OCI-M1 (cell line): ENCODE results near the gene LIN7C.
"Not testable (repeated sequence)": the region's sequence is repeated elsewhere in the genome, so short reads cannot be mapped to it uniquely, and the experiment has no call there.

Experiments
- DNase-seq: peaks from one replicate; lab custom pipeline; 2025; lab: John Stamatoyannopoulos, UW

LIN7C gene

DNA sequence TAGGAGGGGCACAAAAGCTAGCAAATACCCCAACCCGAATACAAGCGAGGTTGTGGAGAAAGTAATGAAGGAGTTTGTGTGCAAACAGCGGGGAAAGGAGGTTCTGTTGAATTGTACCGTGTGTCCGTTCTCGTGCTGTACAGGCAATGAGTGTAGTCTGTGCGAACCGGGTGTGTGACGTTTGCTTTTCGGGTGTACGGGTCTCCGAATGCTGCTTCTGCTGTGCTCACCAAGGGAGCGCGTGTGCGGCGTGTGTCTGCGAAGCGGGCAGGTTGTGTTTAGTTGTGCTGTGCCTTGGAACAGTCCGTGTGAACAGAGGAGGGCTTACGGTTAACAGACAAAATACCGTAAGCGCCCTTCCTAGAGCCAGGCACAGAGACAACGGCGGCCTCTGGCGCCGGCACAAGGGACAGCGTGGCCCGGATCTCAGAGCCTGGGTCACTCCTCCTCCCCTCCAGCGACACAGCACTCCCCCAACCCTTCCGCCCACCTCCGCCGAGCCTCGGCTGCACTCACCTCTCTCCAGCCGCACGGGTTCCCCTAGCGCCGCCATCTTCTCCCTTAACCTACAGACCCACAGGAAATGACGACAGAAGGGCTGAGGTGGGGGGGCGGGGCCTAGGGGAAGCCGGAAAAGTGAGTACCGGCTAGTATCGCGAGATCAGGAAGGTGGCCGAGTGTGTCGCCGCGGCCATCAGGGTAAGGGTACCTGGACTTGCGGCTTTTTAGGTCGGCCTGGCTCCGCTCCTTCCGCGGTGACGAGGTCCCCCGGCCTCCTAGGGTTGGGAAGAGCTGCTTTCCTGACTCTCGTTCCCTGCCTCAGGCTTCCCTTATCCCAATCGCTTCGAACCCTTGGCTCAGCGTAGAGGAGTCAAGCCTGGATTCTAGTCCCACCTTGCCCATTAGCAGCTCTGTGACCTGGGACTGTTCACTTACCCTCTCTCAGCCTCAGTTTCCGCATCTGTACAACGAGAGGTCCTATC lies at the start of gene LIN7C:
Gene LIN7C, minus strand, starts transcription at position 570 of the 983 bp plus-strand sequence. Its CDS starts 17 bp downstream, at position 553.
- peak; percentile 94 for DNase-seq

GRCh38 chr11:27555264-27555663 lies 48.7 kb upstream of the LIN7C start:
- DNase-seq: no peak

- no peak for DNase-seq
These were observed 46.6 kb upstream of the LIN7C start for GRCh38 chr11:27553186-27553585.

GRCh38 chr11:27552341-27552740 lies 45.8 kb upstream of the LIN7C start:
- DNase-seq: no peak

GRCh38 chr11:27551127-27551526 lies 44.6 kb upstream of the LIN7C start:
- DNase-seq: no peak

- DNase-seq: peak; percentile 6
These were observed 39.4 kb upstream of the LIN7C start for GRCh38 chr11:27545946-27546345.

DNA sequence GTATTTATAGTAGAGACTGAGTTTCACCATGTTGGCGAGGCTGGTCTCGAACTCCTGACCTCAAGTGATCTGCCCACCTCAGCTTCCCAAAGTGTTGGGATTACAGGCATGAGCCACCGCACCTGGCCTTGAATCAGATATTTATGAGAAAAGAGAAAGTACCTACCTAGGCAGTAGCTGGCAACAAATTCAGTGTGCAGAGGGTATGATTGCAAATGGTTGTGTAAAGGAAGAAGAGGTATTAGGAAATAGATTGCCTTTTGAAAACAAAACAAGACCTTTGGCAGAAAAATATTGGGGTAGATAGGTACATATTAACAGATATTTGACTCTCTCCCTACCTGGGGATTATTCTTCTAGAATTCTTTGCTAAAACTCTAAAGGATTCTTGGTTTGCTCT lies 38.5 kb upstream of the LIN7C start:
- DNase-seq: no peak

DNA sequence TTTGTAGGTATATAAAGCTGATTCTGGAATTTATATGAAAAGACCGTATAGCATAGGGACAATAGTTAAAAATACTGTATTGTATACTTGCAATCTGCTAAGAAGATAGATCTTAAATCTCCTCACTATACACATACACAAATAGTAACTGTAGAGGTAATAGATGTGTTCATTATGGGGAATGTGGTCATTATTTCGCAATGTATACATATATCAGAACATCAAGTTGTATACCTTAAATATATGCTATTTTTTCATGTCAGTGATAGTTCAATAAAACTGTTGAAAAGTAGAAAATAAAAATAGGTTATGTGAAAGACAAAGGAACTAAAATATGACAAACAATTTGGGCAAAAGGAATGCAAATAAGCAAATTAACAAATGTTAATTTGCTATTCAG lies 35.2 kb upstream of the LIN7C start:
- DNase-seq: no peak

DNA sequence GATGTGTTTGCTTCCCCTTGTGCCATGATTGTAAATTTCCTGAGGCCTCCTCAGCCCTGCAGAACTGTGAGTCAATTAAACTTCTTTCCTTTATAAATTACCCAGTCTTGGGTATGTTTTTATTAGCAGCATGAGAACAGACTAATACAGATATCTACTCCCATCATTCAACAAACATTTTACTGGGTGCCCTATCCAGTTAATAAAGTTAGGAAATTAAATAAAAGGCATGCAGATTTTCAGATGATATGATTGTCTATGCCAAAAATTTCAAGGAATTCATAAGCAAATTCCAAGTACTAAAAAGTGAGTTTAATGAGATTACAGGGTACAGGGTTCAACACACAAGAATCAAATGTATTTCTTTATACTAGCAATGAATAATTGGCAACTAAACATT lies 33.5 kb upstream of the LIN7C start:
- DNase-seq: no peak

DNA sequence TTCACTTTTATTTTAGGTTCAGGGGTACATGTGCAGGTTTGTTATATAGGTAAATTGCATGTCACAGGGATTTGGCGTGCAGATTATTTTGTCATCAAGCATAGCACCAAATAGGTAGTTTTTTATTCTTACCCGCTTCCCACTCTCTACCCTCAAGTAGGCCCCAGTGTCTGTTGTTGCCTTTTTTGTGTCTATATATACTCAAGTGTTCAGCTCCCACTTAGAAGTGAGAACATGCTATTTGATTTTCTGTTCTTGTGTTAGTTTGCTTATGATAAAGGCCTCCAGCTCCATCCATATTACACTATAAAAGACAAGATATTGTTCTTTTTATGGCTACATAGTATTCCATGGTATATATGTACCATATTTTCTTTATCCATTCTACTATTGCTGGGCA lies 28.5 kb upstream of the LIN7C start:
- DNase-seq: no peak

DNA sequence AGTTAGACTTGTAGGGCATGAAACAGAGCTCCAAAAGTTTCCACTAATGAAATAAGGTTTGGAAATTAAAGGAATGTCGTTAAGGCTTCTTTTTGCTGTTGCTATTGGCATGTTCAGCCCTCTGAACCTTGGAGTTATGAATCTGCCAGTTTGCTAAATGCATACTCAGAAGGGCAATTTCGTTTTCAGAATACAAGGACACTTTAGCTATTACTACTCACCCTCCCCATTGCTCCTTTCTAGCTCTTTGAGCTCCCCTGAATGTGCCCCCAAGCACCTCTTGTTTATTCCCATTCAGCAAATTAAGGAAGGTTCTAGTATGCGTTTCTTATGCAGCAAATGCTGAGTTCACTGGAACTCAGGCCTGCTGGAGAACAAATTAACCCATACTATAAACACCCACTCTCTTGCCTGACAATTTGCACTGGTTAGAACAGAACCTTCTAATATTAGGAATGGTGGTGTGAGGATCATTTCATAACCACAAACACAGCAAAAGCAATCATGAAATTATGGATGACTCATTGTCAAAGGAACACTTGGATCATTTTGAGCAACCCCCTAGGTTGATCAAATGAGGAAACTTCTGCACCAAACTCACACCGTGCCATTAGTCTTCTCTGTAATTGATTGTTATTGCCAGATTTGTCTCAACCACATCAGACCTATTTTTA lies 26.2 kb upstream of the LIN7C start:
- DNase-seq: no peak

- DNase-seq: no peak
These were observed 22.1 kb upstream of the LIN7C start for GRCh38 chr11:27528712-27529111.

DNA sequence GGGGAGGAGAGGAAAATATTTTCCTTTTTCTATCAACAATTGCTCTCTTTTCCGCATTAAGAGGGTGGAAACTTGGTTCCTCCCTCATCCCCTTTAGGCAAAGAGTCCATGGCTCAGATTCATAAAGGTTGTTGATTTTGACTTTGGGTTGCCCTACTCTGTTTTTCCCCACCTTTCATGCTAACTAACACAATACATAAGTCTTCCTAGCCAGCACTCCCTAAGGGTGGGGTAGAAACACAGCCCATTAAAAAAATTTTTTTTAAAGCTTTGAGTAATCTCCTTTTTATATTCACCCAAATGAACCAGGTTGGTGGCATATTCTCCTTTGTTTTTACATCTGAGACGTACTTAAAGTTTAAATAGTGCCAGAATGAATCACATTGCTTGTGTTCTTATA lies 20.0 kb upstream of the LIN7C start:
- no peak for DNase-seq

DNA sequence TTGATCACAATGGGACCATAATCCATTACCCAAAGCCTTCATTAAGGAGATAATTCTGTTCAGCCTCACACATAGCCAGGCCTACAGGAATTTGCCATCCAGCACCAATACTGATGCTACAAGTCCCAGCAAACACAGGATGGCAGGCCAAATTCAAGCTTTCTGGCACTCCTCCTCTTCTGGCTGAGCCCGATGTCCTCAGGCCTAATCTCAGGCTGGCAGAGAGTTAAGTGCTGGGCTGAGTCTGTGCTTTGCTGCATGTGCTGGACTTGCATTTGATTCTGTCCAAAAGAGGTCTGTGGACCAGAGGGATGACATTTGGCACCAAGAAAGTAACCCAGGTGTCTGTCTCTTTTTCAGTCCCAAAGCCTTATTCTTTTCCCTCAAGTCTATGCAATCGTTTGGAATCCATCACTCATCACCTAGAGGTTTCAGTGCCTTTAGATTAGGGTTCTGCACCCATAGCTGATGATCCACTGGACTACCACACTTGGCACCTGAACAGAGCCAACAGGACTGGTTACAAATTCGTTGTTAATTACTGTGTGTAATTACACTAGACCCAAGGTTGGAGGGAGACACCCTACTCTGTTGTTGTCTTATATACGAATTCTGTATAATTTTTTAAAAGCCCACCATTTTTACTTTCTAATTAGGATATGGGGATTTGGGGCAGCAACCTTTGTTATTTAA lies 19.4 kb upstream of the LIN7C start:
- DNase-seq: no peak

- DNase-seq: peak; percentile 56
These were observed 17.6 kb upstream of the LIN7C start for GRCh38 chr11:27524155-27524554.

DNA sequence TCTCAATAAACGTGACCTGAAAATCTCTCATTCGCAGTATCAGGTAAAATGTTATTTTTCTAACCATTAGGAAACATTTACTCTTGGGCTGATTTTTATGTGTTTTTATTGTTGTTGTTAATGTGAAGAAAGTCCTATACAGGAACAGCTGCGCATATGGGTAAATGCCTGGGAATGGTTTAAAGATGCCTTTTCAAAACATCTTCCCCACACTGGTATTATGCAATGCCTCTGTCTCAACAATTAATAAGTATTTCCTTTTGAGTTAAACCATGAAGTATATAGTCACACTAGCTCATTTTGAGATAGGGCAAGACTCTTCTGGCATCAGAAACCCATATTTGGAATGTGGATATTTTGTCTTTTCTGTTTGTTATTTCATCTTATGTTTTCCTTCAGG lies 13.7 kb upstream of the LIN7C start:
- no peak for DNase-seq

GRCh38 chr11:27518518-27518917 lies 11.9 kb upstream of the LIN7C start:
- no peak for DNase-seq

GRCh38 chr11:27517490-27517889 lies 10.9 kb upstream of the LIN7C start:
- DNase-seq: not testable (repeated sequence)

- no peak for DNase-seq
These were observed 8.0 kb upstream of the LIN7C start for GRCh38 chr11:27514558-27514957.

DNA sequence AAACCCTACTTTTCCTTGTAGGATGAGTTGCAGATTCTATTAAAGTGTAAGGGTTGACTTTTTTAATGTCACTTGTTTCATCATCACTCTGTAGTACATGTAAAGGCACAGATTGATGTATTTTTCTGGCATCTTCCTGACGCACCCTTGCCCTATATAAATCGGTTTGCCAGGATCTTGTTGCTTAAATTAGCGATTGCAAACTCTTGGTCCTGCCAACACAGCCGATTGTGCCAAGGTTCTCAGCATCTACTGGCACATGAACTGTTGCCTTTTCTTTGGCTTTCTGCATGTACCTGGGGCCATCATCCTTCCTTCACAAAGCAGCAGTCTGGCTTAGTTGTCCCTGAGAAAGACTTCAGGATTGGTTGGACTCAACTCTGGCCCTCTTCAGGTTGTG lies 7.5 kb upstream of the LIN7C start:
- no peak for DNase-seq

DNA sequence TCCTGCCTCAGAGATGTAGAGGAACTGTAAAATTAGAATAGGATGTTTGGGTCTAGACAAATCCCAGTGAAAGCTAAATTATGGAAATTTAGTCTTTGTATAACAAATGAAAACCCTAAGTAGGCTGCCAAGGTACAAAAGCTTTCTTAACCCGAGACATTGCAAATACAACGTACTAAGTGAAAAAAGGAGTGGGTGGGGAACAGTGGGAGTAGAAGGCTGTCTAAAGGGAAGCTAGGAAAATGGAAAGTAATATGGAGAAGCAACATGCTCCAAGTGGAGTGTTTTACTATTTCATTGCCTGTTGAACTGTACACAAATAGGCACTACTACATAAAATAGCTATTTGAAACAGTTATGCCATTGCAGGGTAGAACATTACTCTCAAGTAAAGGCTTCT lies 6.8 kb upstream of the LIN7C start:
- DNase-seq: no peak

DNA sequence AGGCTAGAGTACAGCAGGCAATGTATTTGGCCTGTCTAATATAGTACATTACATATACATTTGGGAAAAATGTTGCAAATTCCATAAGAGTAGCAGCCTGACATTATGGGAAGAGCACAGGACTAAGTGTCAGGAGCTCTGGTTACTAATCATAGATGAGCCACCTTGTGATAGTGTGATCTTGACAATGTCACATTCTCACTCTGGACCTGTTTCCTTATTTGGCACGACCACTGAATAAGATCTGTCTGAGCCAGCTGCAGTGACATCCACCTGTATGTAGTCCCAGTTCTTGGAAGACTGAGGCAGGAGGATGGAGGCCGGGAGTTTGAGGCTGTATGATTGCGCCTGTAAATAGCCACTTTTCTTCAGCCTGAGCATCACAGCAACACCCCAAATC lies 5.7 kb upstream of the LIN7C start:
- no peak for DNase-seq

GRCh38 chr11:27509908-27510307 lies 3.3 kb upstream of the LIN7C start:
- peak; percentile 63 for DNase-seq
